Gastroesophageal sphincter (tissue), 3 donors: ENCODE measurements around the gene THYN1.

Source experiments
- POLR2A ChIP-seq, 2 donors: fragments of 450-650 bp; IDR thresholded peaks; one replicate each; pipeline ENCODE4 v1.6.1; 2017; ENCODE audit warnings: antibody characterized with exemption in 2 of 2, mild to moderate bottlenecking in 2 of 2, moderate library complexity in 1 of 2
- TF ChIP-seq, protein P1 (sequence below), 4 experiments: fragments of 200-600 bp in 2 of 4; fragments of 450-650 bp in 2 of 4; sonication (generic) in 1 of 4; IDR thresholded peaks; one replicate each; pipeline ENCODE4 v1.5.1; 2017 to 2019; ENCODE audit warnings: antibody characterized with exemption in 4 of 4, mild to moderate bottlenecking in 2 of 4, moderate library complexity in 2 of 4

DNA sequence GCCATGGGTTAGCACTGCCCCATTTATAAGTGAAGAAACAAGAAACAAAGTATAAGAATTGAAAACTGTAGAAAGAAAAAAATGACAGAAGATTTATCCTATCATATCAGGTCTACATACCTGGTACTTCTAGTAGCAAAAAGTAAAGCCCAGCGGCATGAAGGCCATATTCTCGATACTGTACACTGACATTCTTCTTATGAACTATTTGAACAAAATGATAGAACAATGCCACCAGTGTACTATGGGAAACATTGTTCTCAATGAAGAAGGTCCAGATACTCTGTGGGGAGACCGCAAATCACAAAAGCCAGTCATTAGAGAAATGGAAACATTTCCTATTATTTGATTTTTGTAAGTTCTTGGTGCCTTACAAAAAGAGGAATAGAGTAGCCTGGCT, 36.3 kb downstream of the THYN1 start:
- TF ChIP-seq, protein P1, sequence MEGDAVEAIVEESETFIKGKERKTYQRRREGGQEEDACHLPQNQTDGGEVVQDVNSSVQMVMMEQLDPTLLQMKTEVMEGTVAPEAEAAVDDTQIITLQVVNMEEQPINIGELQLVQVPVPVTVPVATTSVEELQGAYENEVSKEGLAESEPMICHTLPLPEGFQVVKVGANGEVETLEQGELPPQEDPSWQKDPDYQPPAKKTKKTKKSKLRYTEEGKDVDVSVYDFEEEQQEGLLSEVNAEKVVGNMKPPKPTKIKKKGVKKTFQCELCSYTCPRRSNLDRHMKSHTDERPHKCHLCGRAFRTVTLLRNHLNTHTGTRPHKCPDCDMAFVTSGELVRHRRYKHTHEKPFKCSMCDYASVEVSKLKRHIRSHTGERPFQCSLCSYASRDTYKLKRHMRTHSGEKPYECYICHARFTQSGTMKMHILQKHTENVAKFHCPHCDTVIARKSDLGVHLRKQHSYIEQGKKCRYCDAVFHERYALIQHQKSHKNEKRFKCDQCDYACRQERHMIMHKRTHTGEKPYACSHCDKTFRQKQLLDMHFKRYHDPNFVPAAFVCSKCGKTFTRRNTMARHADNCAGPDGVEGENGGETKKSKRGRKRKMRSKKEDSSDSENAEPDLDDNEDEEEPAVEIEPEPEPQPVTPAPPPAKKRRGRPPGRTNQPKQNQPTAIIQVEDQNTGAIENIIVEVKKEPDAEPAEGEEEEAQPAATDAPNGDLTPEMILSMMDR (IDR thresholded peaks at IDR 0.05): no peak
- TF ChIP-seq POLR2A (IDR thresholded peaks at IDR 0.05): no peak
